Measurements from ENCODE around the gene PRKG1. TPM values are rescaled to one million over a fixed set of nuclear protein-coding genes. Genes with fewer than 3 reads are reported as not detected.

PRKG1 gene
- total RNA-seq, 4 donors from 2014 or later, result 17.1 to 36.4 (median 25.8) TPM

DNA sequence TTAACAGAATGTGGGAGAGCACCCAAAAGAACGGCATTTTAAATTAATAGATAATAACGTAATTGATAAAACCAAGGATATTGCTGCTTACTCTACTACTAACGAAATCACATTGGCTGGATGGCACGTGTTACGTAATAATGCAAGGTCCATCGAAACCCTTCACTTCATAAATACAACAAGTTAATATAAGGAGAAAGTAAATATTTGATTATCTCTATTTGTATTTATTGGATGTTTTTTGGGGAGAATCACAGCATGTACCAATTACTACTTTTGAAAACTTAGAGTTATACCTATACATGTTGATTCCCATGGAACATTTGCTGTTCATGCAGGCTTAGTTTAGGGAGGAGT is 1.6 kb downstream of the PRKG1 start:
- ATAC-seq (ENCODE audit: low FRiP score) (no peak), DNase-seq (ENCODE audit: low spot score) (no peak)
- TF ChIP-seq, protein P1, sequence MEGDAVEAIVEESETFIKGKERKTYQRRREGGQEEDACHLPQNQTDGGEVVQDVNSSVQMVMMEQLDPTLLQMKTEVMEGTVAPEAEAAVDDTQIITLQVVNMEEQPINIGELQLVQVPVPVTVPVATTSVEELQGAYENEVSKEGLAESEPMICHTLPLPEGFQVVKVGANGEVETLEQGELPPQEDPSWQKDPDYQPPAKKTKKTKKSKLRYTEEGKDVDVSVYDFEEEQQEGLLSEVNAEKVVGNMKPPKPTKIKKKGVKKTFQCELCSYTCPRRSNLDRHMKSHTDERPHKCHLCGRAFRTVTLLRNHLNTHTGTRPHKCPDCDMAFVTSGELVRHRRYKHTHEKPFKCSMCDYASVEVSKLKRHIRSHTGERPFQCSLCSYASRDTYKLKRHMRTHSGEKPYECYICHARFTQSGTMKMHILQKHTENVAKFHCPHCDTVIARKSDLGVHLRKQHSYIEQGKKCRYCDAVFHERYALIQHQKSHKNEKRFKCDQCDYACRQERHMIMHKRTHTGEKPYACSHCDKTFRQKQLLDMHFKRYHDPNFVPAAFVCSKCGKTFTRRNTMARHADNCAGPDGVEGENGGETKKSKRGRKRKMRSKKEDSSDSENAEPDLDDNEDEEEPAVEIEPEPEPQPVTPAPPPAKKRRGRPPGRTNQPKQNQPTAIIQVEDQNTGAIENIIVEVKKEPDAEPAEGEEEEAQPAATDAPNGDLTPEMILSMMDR (IDR thresholded peaks at IDR 0.05), result no peak

GRCh38 chr10:51076299-51076841 is 2.1 kb downstream of the PRKG1 start:
- TF ChIP-seq, protein P1 (IDR thresholded peaks at IDR 0.05), result no peak
- no peak for DNase-seq (ENCODE audit: low spot score)
- ATAC-seq (ENCODE audit: low FRiP score), result no peak

DNA sequence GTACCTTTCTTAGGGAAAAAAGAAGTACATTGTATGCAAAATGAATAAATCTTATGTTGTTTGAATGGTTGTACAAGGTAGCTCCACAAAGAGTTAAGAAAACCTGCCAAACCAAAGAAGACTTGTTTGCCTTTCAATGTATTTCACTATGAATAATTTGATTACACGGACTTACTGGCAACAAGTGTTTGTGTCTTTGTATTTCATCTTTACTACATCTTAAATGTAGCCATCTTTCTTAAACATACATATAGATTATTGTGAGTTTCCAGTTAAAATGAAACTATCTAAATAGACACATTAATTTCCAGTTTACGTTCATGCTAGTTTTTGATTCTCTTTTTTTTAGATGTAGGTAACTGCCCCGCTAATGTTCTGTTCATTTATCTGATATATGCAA is 2.8 kb downstream of the PRKG1 start:
- ATAC-seq (ENCODE audit: low FRiP score), result no peak
- DNase-seq (ENCODE audit: low spot score), result no peak

DNA sequence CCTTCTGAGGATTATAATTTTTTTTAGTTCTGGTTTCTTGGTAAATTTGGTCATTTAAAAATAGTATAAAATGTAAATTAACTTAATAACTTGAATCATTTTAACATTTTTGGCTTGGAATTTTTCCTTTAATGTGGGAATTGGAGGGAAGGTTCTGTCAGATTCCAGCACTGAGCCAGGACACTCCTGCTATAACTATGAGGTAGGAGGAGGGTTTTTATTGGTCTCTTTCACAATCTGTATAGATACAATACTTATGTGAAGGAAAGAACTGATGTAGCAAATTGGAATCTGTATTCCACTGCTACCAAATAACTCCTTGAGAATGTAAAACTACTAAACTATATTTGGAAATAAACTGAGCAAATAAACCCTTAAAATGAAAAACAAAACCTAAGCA is 3.2 kb downstream of the PRKG1 start:
- TF ChIP-seq, protein P1 (IDR thresholded peaks at IDR 0.05), result no peak

More for the DNA sequence above, 2.8 kb downstream of the PRKG1 start:
- TF ChIP-seq, protein P1 (IDR thresholded peaks at IDR 0.05), result no peak

GRCh38 chr10:51079331-51079730 is 5.0 kb downstream of the PRKG1 start:
- DNase-seq (ENCODE audit: low spot score), result no peak
- TF ChIP-seq, protein P1 (IDR thresholded peaks at IDR 0.05), result no peak
- no peak for ATAC-seq (ENCODE audit: low FRiP score)

More for the DNA sequence above, 3.2 kb downstream of the PRKG1 start:
- DNase-seq (ENCODE audit: low spot score) (no peak), ATAC-seq (ENCODE audit: low FRiP score) (no peak)

GRCh38 chr10:51079766-51080165 is 5.5 kb downstream of the PRKG1 start:
- TF ChIP-seq, protein P1 (IDR thresholded peaks at IDR 0.05), result no peak
- no peak for DNase-seq (ENCODE audit: low spot score)
- ATAC-seq (ENCODE audit: low FRiP score), result no peak

DNA sequence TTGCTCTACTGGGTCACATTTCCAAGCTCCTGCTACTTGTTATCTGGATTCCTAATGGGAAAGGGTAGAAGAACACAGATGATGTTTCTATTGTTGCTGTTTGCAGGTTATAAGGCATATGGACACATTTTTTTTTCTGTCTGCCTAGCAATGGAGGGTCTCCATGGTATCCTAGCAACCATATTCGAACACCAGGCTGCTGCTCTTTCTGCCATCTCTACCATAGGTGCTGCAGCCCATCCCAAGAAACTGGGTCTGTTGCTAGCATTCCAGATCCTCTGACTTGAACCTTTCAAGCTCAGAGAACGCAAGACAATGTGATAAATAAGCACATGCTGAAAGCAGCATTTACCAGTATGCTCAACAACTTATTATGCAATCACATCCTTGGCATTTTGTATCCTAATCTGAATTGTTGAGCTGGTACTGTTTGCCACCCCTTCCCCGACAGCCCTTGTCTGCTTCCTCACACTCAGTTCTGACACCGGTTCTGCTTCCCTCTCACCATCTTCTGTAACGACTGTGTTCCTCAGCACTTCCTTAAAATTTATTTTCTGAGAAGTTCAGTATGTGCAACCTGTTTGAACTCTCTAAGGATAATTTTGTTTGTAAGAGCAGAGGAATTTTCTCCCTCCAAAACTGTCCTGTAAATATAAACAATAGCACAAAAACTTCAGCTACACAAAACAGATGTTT is 6.2 kb downstream of the PRKG1 start:
- DNase-seq (ENCODE audit: low spot score) (no peak), ATAC-seq (ENCODE audit: low FRiP score) (no peak)
- TF ChIP-seq, protein P1 (IDR thresholded peaks at IDR 0.05), result no peak

Data from omental fat pad (tissue), 4 donors.